ENCODE measurements around the gene DOHH. TPM values are rescaled to one million over a fixed set of nuclear protein-coding genes. Genes with fewer than 3 reads are reported as not detected.
A peak's percentile ranks its signal among the peaks of the same experiment; 100 is the strongest.

Gene DOHH
- total and polyA plus RNA-seq, 4 experiments from 2014 or later: 3.1 to 13.0 (median 8.3) TPM

DNA sequence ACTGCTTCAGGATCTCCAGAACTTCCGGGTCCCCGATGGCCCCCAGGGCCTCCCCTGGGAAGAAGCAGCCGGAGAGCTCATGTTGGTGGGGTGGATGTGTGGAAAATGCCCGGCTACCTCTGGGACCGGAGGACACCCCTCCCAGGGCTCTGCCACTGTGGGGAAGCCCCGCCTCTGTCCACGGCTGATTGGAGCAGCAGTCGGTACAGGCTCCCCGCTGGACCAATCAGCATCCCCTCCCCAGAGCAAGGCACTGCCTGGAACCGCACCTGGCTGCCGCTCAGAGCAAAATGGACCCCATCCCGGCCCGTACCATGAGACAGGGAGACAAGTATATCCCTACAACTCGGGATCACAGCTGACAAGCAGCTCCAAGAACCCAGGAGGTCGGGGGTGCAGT lies 6.4 kb downstream of the DOHH start:
- Histone ChIP-seq H3K36me3 (ENCODE audit: insufficient read depth, low read length) (peaks cover 22% of the 10 kb centered on the region), H3K27ac (ENCODE audit: low read depth, low read length) (no peak overlapping the region), H3K4me3 (ENCODE audit: low read length in 2 of 2) (no peak overlapping the region), H3K27me3 (ENCODE audit: insufficient read depth, low read length) (no peaks in the 10 kb centered on the region), H3K9me3 (ENCODE audit: control insufficient read depth in 1 of 2, low read length in 2 of 2) (no peaks in the 10 kb centered on the region), H3K4me1 (ENCODE audit: insufficient read depth, low read length) (peaks cover 14% of the 10 kb centered on the region)
- H3K36me3 Mint-ChIP-seq: peaks cover 18 to 32% of the 10 kb centered on the region in 2 donors
- peak overlapping the region in 1 of 7 donors; percentile 57 for H3K27ac Mint-ChIP-seq
- H3K27me3 Mint-ChIP-seq: no peaks in the 10 kb centered on the region
- peak in 3 of 5 donors; percentile 16 to 32 (median 21) for DNase-seq
- peak overlapping the region in 3 of 8 donors; percentile 32 to 51 (median 41) for H3K4me3 Mint-ChIP-seq
- ChIA-PET POLR2A (ENCODE audit: partially characterized antibody) (no interaction called here), CTCF (ENCODE audit: partially characterized antibody) (interaction anchor here (0.5 to 1.5 kb wide), 4 partner anchors 9 to 63 kb away, joined by 3 to 12 read pairs (median 4); no protein-coding TSS in a partner anchor)
- H3K9me3 Mint-ChIP-seq: peaks cover 0 to 2% (median 0%) of the 10 kb centered on the region in 8 donors
- intact Hi-C loops (cut with micrococcal nuclease): no loop called here
- H3K4me1 Mint-ChIP-seq: peaks cover 4 to 17% (median 9%) of the 10 kb centered on the region in 4 donors

DNA sequence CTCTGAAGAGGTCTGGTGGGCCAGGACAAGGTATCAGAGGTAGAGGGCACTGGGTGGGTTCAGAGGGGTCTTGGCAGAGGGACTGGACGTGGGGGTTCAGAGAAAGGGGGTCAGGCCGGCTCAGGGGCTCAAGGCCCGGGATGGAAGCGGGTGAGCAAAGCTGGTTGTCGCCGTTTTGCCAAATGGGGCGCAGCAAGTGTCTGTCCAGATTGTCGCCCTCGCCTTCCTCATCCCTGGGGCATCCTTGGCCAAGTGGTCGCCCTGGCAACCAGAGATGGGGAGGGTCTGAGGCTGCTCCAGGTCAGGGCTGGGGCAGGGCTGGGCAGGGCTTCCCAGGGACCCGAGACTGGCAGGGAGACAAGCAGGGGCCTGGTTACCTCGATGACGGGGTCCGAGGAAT lies 6.8 kb downstream of the DOHH start:
- H3K9me3 Mint-ChIP-seq: peaks cover 0 to 2% (median 0%) of the 10 kb centered on the region in 8 donors
- H3K27ac ChIP-seq (ENCODE audit: low read depth, low read length): no peak overlapping the region
- no peak for DNase-seq
- H3K4me3 ChIP-seq (ENCODE audit: low read length in 2 of 2): no peak overlapping the region
- no peaks in the 10 kb centered on the region for H3K27me3 ChIP-seq (ENCODE audit: insufficient read depth, low read length)
- peaks cover 2 to 13% (median 7%) of the 10 kb centered on the region in 4 donors for H3K4me1 Mint-ChIP-seq
- no peaks in the 10 kb centered on the region for H3K27me3 Mint-ChIP-seq
- peaks cover 17 to 33% of the 10 kb centered on the region in 2 donors for H3K36me3 Mint-ChIP-seq
- H3K9me3 ChIP-seq (ENCODE audit: control insufficient read depth in 1 of 2, low read length in 2 of 2): no peaks in the 10 kb centered on the region
- POLR2A ChIA-PET (ENCODE audit: partially characterized antibody): no interaction called here
- intact Hi-C loops (cut with micrococcal nuclease): no loop called here
- CTCF ChIA-PET (ENCODE audit: partially characterized antibody): interaction anchor here (1.5 kb wide), 1 partner anchor 8 kb away, joined by 12 read pairs; no protein-coding TSS in a partner anchor
- H3K4me1 ChIP-seq (ENCODE audit: insufficient read depth, low read length): peaks cover 11% of the 10 kb centered on the region
- H3K27ac Mint-ChIP-seq: peak overlapping the region in 2 of 7 donors; percentile 38 to 70
- peaks cover 22% of the 10 kb centered on the region for H3K36me3 ChIP-seq (ENCODE audit: insufficient read depth, low read length)
- no peak overlapping the region for H3K4me3 Mint-ChIP-seq

DNA sequence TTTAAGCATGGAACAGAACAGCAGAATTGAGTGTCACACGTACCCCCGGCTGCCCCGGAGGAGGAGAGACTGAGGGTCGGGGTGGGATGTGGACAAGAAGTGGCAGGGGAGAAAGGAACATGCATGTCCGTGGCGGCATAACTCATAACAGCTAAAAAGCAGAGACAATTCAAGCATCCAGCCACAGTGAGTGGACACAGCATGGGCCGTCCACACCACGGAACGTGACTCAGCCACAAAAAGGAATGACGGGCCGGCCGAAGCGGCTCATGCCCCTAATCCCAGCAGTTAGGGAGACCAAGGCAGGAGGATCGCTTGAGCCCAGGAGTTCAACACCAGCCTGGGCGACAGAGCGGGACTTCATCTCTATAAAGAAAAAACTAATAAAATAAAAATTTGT lies 7.6 kb downstream of the DOHH start:
- Histone ChIP-seq H3K36me3 (ENCODE audit: insufficient read depth, low read length) (peaks cover 22% of the 10 kb centered on the region), H3K27ac (ENCODE audit: low read depth, low read length) (no peak overlapping the region), H3K4me3 (ENCODE audit: low read length in 2 of 2) (no peak overlapping the region), H3K9me3 (ENCODE audit: control insufficient read depth in 1 of 2, low read length in 2 of 2) (no peaks in the 10 kb centered on the region), H3K27me3 (ENCODE audit: insufficient read depth, low read length) (no peaks in the 10 kb centered on the region), H3K4me1 (ENCODE audit: insufficient read depth, low read length) (peaks cover 10% of the 10 kb centered on the region)
- no peak overlapping the region for H3K4me3 Mint-ChIP-seq
- H3K36me3 Mint-ChIP-seq: peaks cover 17 to 35% of the 10 kb centered on the region in 2 donors
- peaks cover 0 to 2% (median 0%) of the 10 kb centered on the region in 8 donors for H3K9me3 Mint-ChIP-seq
- H3K4me1 Mint-ChIP-seq: peaks cover under 1 to 8% (median 6%) of the 10 kb centered on the region in 4 donors
- no peak for DNase-seq
- ChIA-PET CTCF (ENCODE audit: partially characterized antibody) (no interaction called here), POLR2A (ENCODE audit: partially characterized antibody) (no interaction called here)
- peak overlapping the region in 1 of 7 donors; percentile 27 for H3K27ac Mint-ChIP-seq
- intact Hi-C loops (cut with micrococcal nuclease): no loop called here
- H3K27me3 Mint-ChIP-seq: no peaks in the 10 kb centered on the region

DNA sequence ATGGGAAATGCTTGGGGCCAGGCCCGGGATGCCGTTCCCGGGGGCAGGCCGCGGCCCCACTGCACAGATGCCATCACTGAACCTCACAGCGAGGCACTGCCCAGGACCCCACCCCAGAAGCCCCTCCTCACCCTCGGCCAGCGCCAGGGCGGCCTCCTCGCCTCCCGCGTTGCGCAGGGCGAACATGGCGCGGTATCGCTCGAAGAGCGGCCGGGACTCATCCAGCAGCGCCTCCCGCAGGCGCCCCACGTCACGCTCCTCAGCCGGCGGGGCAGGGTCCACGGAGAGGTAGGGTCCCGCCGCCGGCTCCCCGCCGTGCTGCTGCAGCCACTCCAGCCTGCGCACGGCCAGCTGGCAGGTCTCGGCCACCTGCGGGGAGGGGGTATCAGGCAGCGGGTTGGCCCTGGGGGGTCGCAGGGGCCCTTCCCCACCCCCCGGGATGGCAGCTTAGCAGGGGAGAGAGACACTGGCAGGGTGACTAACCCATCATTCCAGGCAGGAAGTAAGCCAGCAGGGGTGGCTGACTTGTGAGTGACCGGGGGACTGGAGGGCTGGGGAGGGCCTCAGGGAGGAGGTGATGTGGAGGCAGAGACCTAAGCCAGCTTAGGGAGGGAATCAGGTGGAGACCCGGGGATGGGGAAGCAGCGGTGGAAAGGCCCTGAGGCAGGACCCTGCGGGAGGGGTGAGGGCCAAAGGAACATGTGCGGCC lies 8.2 kb downstream of the DOHH start:
- H3K27me3 Mint-ChIP-seq: no peaks in the 10 kb centered on the region
- no peak overlapping the region for H3K4me3 Mint-ChIP-seq
- no peak for DNase-seq
- Histone ChIP-seq H3K36me3 (ENCODE audit: insufficient read depth, low read length) (peaks cover 21% of the 10 kb centered on the region), H3K27ac (ENCODE audit: low read depth, low read length) (no peak overlapping the region), H3K4me3 (ENCODE audit: low read length in 2 of 2) (no peak overlapping the region), H3K9me3 (ENCODE audit: control insufficient read depth in 1 of 2, low read length in 2 of 2) (no peaks in the 10 kb centered on the region), H3K4me1 (ENCODE audit: insufficient read depth, low read length) (peaks cover 10% of the 10 kb centered on the region), H3K27me3 (ENCODE audit: insufficient read depth, low read length) (no peaks in the 10 kb centered on the region)
- peaks cover 0 to under 1% (median 0%) of the 10 kb centered on the region in 8 donors for H3K9me3 Mint-ChIP-seq
- POLR2A ChIA-PET (ENCODE audit: partially characterized antibody): interaction anchor here (2.5 kb wide), 1 partner anchor 8 kb away, joined by 7 read pairs; the partner anchor contains the start of gene DOHH
- CTCF ChIA-PET (ENCODE audit: partially characterized antibody): interaction anchor here (1.0 to 2.1 kb wide), 2 partner anchors 9 to 164 kb away, joined by 3 to 7 read pairs; partner anchors contain the start of gene DOHH
- intact Hi-C loops (cut with micrococcal nuclease): no loop called here
- peaks cover 15 to 35% of the 10 kb centered on the region in 2 donors for H3K36me3 Mint-ChIP-seq
- H3K27ac Mint-ChIP-seq: no peak overlapping the region
- H3K4me1 Mint-ChIP-seq: peaks cover 0 to 7% (median 4%) of the 10 kb centered on the region in 4 donors

DNA sequence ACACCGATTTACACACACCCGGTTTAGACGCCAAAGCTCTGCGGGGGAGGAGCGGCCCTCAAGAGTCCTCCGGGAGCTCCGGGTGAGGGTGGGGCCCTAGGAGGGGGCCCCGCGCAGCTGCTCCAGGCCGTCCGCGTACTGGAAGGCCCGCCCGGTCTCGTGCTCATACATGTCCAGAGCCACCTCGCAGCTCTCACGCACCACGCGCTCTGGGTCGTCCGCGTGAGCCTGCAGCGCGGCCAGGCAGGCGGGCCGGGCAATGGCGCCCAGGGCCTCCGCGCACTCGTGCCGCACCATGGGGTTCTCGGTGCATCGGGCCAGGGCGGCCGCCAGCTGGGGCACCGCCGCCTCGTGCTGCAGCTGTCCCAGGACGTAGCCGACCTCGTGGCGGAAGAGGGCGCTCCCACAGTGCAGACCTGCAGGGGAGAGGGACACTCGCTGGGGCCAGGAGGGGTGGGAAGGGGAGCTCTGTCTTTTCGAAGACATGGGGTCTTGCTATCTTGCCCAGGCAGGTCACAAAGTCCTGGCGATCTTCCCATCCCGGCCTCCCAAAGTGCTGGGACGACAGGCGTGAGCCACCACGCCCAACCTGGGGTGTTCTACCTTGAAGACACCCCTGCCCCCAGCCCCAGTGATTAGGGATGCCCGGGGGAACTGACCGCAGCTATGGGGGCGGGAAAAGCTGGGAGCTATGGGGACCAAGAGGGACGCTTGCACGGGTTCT lies 8.9 kb downstream of the DOHH start:
- peaks cover 11 to 30% of the 10 kb centered on the region in 2 donors for H3K36me3 Mint-ChIP-seq
- no peaks in the 10 kb centered on the region for H3K9me3 Mint-ChIP-seq
- H3K4me3 Mint-ChIP-seq: no peak overlapping the region
- H3K27ac Mint-ChIP-seq: no peak overlapping the region
- Histone ChIP-seq H3K36me3 (ENCODE audit: insufficient read depth, low read length) (peaks cover 14% of the 10 kb centered on the region), H3K27me3 (ENCODE audit: insufficient read depth, low read length) (no peaks in the 10 kb centered on the region), H3K4me1 (ENCODE audit: insufficient read depth, low read length) (peaks cover 10% of the 10 kb centered on the region), H3K27ac (ENCODE audit: low read depth, low read length) (no peak overlapping the region), H3K4me3 (ENCODE audit: low read length in 2 of 2) (no peak overlapping the region), H3K9me3 (ENCODE audit: control insufficient read depth in 1 of 2, low read length in 2 of 2) (no peaks in the 10 kb centered on the region)
- intact Hi-C loops (cut with micrococcal nuclease): no loop called here
- no peak for DNase-seq
- H3K27me3 Mint-ChIP-seq: no peaks in the 10 kb centered on the region
- ChIA-PET POLR2A (ENCODE audit: partially characterized antibody) (interaction anchor here (0.6 to 2.5 kb wide), 2 partner anchors 9 to 10 kb away, joined by 3 to 7 read pairs; partner anchors contain the start of gene DOHH), CTCF (ENCODE audit: partially characterized antibody) (interaction anchor here (1.0 to 2.1 kb wide), 2 partner anchors 10 to 163 kb away, joined by 3 to 7 read pairs; partner anchors contain the start of gene DOHH)
- peaks cover 0 to 4% (median 0%) of the 10 kb centered on the region in 4 donors for H3K4me1 Mint-ChIP-seq

DNA sequence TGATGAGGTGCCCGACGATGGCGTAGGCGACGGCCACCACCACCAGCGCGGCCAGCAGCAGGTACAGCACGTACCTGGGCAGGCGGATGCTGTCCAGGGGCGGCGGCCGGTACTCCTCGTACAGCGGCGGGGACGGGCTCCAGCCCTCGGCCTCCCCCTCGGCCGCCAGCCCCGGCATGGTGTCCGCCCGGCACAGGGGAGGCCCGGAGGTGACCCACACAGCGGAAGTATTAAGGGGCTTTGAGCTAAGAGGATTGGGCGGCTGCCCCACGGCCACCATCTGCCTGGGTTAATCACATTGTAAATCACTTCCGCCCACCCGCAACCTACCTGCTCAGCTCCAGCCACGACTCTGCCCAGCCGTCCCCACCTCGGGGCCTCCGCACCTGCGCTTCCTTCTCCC lies 17.2 kb downstream of the DOHH start, which contains the start of gene SMIM44:
Gene SMIM44, minus strand, starts transcription at position 216 of the 403 bp plus-strand sequence. Its CDS starts 38 bp downstream, at position 178.
- Histone ChIP-seq H3K4me3 (ENCODE audit: low read length in 2 of 2) (no peak within 1 kb of the TSS), H3K9me3 (ENCODE audit: control insufficient read depth in 1 of 2, low read length in 2 of 2) (no peaks in the 10 kb centered on the region), H3K27ac (ENCODE audit: low read depth, low read length) (no peak within 1 kb of the TSS), H3K36me3 (ENCODE audit: insufficient read depth, low read length) (no peaks in the 10 kb centered on the region), H3K27me3 (ENCODE audit: insufficient read depth, low read length) (no peaks in the 10 kb centered on the region), H3K4me1 (ENCODE audit: insufficient read depth, low read length) (peaks cover 14% of the 10 kb centered on the region)
- no peak within 1 kb of the TSS for H3K4me3 Mint-ChIP-seq
- peaks cover 0 to 2% of the 10 kb centered on the region in 2 donors for H3K27me3 Mint-ChIP-seq
- intact Hi-C loops (cut with micrococcal nuclease): no loop called here
- peak within 1 kb of the TSS in 1 of 7 donors; percentile 48 for H3K27ac Mint-ChIP-seq
- peaks cover 2 to 4% of the 10 kb centered on the region in 2 donors for H3K36me3 Mint-ChIP-seq
- no peaks in the 10 kb centered on the region for H3K9me3 Mint-ChIP-seq
- ChIA-PET CTCF (ENCODE audit: partially characterized antibody) (interaction anchor here (0.8 to 4.0 kb wide), 4 partner anchors 10 to 179 kb away, joined by 3 to 39 read pairs (median 6); partner anchors contain the start of gene DOHH), POLR2A (ENCODE audit: partially characterized antibody) (interaction anchor here (1.8 kb wide), 1 partner anchor 17 kb away, joined by 4 read pairs; the partner anchor contains the start of gene DOHH)
- peaks cover 2 to 12% (median 7%) of the 10 kb centered on the region in 4 donors for H3K4me1 Mint-ChIP-seq
- no peak for DNase-seq
